G401 (cell line): Measurements from ENCODE around the gene TMEM101. TPM values are rescaled to one million over a fixed set of nuclear protein-coding genes. Genes with fewer than 3 reads are reported as not detected.
"Not testable (repeated sequence)": the region's sequence is repeated elsewhere in the genome, so short reads cannot be mapped to it uniquely, and the experiment has no call there.

Source experiments
- DNase-seq: peaks from one replicate; pipeline ENCODE4 v3.0.0-alpha.2; 2015; ENCODE audit warnings: low spot score
- in situ Hi-C: cut with HindIII; loops from 2 replicates; pipeline ENCODE4 v1.10.0; 2016; ENCODE audit warnings: low sequenced_read_pairs, mixed read lengths
- total RNA-seq: library from RNA; depleted of rRNA; stranded (reverse); fragments of >200 nt; shearing (Covaris generic); gene quantifications from 2 replicates; pipeline ENCODE4 v1.2.3, GENCODE V29; 2014

The TMEM101 gene
- total RNA-seq, 1 experiment from 2014 or later = 53.3 TPM

- DNase-seq = no peak
- in situ Hi-C loops = no loop called here
Observed at GRCh38 chr17:44004077-44004760, 10.5 kb downstream of the TMEM101 start, which contains the start of gene NAGS. Gene NAGS (plus strand): TSS chr17:44004622. CDS start chr17:44004664, 42 bp downstream.

- DNase-seq = no peak
Observed at GRCh38 chr17:44002141-44002848, 12.5 kb downstream of the TMEM101 start.

GRCh38 chr17:44001461-44001920 is 13.3 kb downstream of the TMEM101 start:
- no peak for DNase-seq
- in situ Hi-C loops = no loop called here

More at GRCh38 chr17:44002141-44002848, 12.5 kb downstream of the TMEM101 start:
- in situ Hi-C loops = no loop called here

GRCh38 chr17:44000871-44001460 is 13.8 kb downstream of the TMEM101 start:
- DNase-seq = no peak
- in situ Hi-C loops = no loop called here

GRCh38 chr17:44000141-44000860 is 14.5 kb downstream of the TMEM101 start:
- in situ Hi-C loops = no loop called here
- DNase-seq = no peak

- in situ Hi-C loops = no loop called here
- no peak for DNase-seq
Observed at GRCh38 chr17:43999024-43999423, 15.7 kb downstream of the TMEM101 start.

GRCh38 chr17:43998552-43998951 is 16.2 kb downstream of the TMEM101 start:
- no peak for DNase-seq
- in situ Hi-C loops = no loop called here

- in situ Hi-C loops = not testable (repeated sequence)
Observed at GRCh38 chr17:43997180-43997579, 17.6 kb downstream of the TMEM101 start.

GRCh38 chr17:43995150-43995471 is 19.7 kb downstream of the TMEM101 start:
- in situ Hi-C loops = no loop called here
- no peak for DNase-seq

More at GRCh38 chr17:43997180-43997579, 17.6 kb downstream of the TMEM101 start:
- not testable (repeated sequence) for DNase-seq

- in situ Hi-C loops = no loop called here
Observed at GRCh38 chr17:43994272-43995149, 20.3 kb downstream of the TMEM101 start.

GRCh38 chr17:43992641-43993040 is 22.1 kb downstream of the TMEM101 start:
- in situ Hi-C loops = no loop called here
- no peak for DNase-seq

More at GRCh38 chr17:43994272-43995149, 20.3 kb downstream of the TMEM101 start:
- DNase-seq = peak; percentile 36

GRCh38 chr17:43988301-43988700 is 26.5 kb downstream of the TMEM101 start:
- DNase-seq = no peak
- in situ Hi-C loops = no loop called here

GRCh38 chr17:43987131-43988021 is 27.4 kb downstream of the TMEM101 start:
- in situ Hi-C loops = no loop called here
- no peak for DNase-seq

GRCh38 chr17:43986225-43986981 is 28.4 kb downstream of the TMEM101 start:
- in situ Hi-C loops = no loop called here
- DNase-seq = no peak

GRCh38 chr17:43984521-43984920 is 30.2 kb downstream of the TMEM101 start:
- no peak for DNase-seq
- in situ Hi-C loops = no loop called here

GRCh38 chr17:43983515-43984411 is 31.0 kb downstream of the TMEM101 start:
- no peak for DNase-seq
- in situ Hi-C loops = no loop called here
